EH (cell line): ENCODE data around the gene CEP72.
"Not testable (repeated sequence)": the region's sequence is repeated elsewhere in the genome, so short reads cannot be mapped to it uniquely, and the experiment has no call there.

Experiments
- DNase-seq: peaks from one replicate; pipeline ENCODE4 v3.0.0-alpha.2; 2015; ENCODE audit warnings: low read depth

CEP72 gene

GRCh38 chr5:598564-598890, 13.6 kb upstream of the CEP72 start:
- no peak for DNase-seq

GRCh38 chr5:600886-601541, 11.1 kb upstream of the CEP72 start:
- no peak for DNase-seq

GRCh38 chr5:601771-602465, 10.2 kb upstream of the CEP72 start:
- no peak for DNase-seq

GRCh38 chr5:602466-603035, 9.6 kb upstream of the CEP72 start:
- no peak for DNase-seq

- DNase-seq: no peak
Measured at GRCh38 chr5:603081-603998, 8.8 kb upstream of the CEP72 start.

GRCh38 chr5:604391-604831, 7.7 kb upstream of the CEP72 start:
- DNase-seq: no peak

GRCh38 chr5:605090-605489, 7.0 kb upstream of the CEP72 start:
- not testable (repeated sequence) for DNase-seq

GRCh38 chr5:606061-606460, 6.1 kb upstream of the CEP72 start:
- DNase-seq: no peak

- DNase-seq: no peak
Measured at GRCh38 chr5:606526-607399, 5.4 kb upstream of the CEP72 start.

GRCh38 chr5:607541-608428, 4.4 kb upstream of the CEP72 start:
- DNase-seq: no peak

GRCh38 chr5:608429-609370, 3.4 kb upstream of the CEP72 start:
- DNase-seq: no peak

GRCh38 chr5:609506-609905, 2.6 kb upstream of the CEP72 start:
- DNase-seq: no peak

- DNase-seq: no peak
Measured at GRCh38 chr5:610011-610743, 2.0 kb upstream of the CEP72 start.

- no peak for DNase-seq
Measured at GRCh38 chr5:610744-611730, 1.1 kb upstream of the CEP72 start.

- DNase-seq: peak; percentile 16
Measured at GRCh38 chr5:612498-613424, 621 bp downstream of the CEP72 start.

GRCh38 chr5:616484-617039, 4.4 kb downstream of the CEP72 start:
- DNase-seq: peak; percentile 4
